ENCODE measurements around the gene XRN2. TPM values are rescaled to one million over a fixed set of nuclear protein-coding genes. Genes with fewer than 3 reads are reported as not detected.
A peak's percentile ranks its signal among the peaks of the same experiment; 100 is the strongest.

XRN2 gene
- total and polyA plus RNA-seq, 2 of the 13 experiments (the other 11 are each of a cell fraction or from before 2014, with no cell fraction given): 90.3 to 171 TPM

DNA sequence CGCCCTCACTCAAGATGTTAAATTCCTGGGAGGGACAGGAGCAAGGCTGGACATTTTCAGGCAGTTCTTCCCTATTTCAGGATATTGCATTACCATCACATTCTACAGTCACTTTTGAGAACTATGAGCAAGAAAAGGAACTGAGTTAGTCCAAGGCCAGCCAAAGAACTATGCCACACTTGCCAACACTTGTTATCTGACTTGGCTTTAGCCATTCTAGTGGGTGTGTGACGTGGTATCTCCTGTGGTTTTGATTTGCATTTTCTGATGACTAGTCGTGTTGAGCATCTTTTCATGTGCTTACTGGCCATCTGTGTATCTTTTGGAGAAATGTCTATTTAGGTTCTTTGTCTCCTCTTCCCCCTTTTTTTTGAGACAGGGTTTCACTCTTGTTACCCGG, 12.0 kb downstream of the XRN2 start:
- intact Hi-C loops (cut with micrococcal nuclease; ENCODE audit: unreplicated experiment) (no loop called here), in situ Hi-C loops (cut with HindIII; ENCODE audit: extremely low pct_ligation_motif_present, low pct_unique_long_range_greater_than_20kb) (no loop called here)
- POLR2A ChIA-PET: interaction anchor here (2.4 kb wide), 1 partner anchor 12 kb away, joined by 10 read pairs; the partner anchor contains the start of gene XRN2
- no peak overlapping the region for H3K4me2 ChIP-seq (ENCODE audit: low read depth, low read length)
- FAIRE-seq (no peak), ATAC-seq (no peak; the same call in 2 of the 3 replicates), DNase-seq (ENCODE audit: low spot score) (no peak)
- H3K4me3 ChIP-seq (replicated peaks in 1 of 3; ENCODE audit: insufficient read depth in 1 of 3, low read depth in 2 of 3, low read length in 3 of 3): no peak overlapping the region
- peaks cover 98% of the 10 kb centered on the region for H3K79me2 ChIP-seq (ENCODE audit: insufficient read depth, low read length)
- H3K36me3 ChIP-seq (replicated peaks in 1 of 2; ENCODE audit: control insufficient read depth in 1 of 2, insufficient read depth in 2 of 2, low read length in 2 of 2): peaks cover 3 to 5% of the 10 kb centered on the region in 2 experiments; a peak in 1 of 5 replicates
- 91% methylated on average over 4 of the region's 4 CpGs for WGBS (ENCODE audit: low lambda C conversion rate)
- BruUV-seq (replicated peaks): no TSS peak
- no peak overlapping the region for H3K27ac ChIP-seq (ENCODE audit: extremely low read length, insufficient read depth, low read length)
- H3K9me3 ChIP-seq (ENCODE audit: low read length): no peaks in the 10 kb centered on the region
- peaks cover 81% of the 10 kb centered on the region for H4K20me1 ChIP-seq (ENCODE audit: insufficient read depth, low read length)
- H3K9ac ChIP-seq (ENCODE audit: insufficient read depth, low read depth, low read length): no peak overlapping the region
- H2AFZ ChIP-seq (ENCODE audit: low read length): no peak overlapping the region
- CTCF ChIA-PET (ENCODE audit: low intra/inter-chr PET ratio, low total read pairs): no interaction called here
- H3K4me1 ChIP-seq (ENCODE audit: insufficient read depth, low read length): peaks cover 47% of the 10 kb centered on the region
- no peaks in the 10 kb centered on the region for H3K27me3 ChIP-seq (ENCODE audit: control insufficient read depth in 1 of 2, insufficient read depth in 2 of 2, low read length in 2 of 2)
- TF ChIP-seq ZNF382 (CRISPR knock-in tag; IDR thresholded peaks at IDR 0.05; ENCODE audit: borderline replicate concordance) (no peak), TOPORS (CRISPR knock-in tag; IDR thresholded peaks at IDR 0.05) (no peak), ZSCAN29 (CRISPR knock-in tag; conservative IDR thresholded peaks at IDR 0.05) (no peak), ZNF7 (CRISPR knock-in tag; IDR thresholded peaks at IDR 0.05) (peak; percentile 82), ZFP41 (CRISPR knock-in tag; IDR thresholded peaks at IDR 0.05; ENCODE audit: borderline replicate concordance) (no peak), ZBTB44 (CRISPR knock-in tag; IDR thresholded peaks at IDR 0.05) (no peak), MAZ (IDR thresholded peaks at IDR 0.05; ENCODE audit: borderline replicate concordance, low read depth, low read length) (no peak), MAZ (CRISPR knock-in tag; IDR thresholded peaks at IDR 0.05; ENCODE audit: low read depth) (no peak), ZNF674 (CRISPR knock-in tag; IDR thresholded peaks at IDR 0.05; ENCODE audit: low read depth) (no peak), FOXA1 (IDR thresholded peaks at IDR 0.05) (no peak), FOXA1 (CRISPR knock-in tag; IDR thresholded peaks at IDR 0.05) (no peak), ZNF335 (CRISPR knock-in tag; IDR thresholded peaks at IDR 0.05) (no peak), ZNF460 (CRISPR knock-in tag; IDR thresholded peaks at IDR 0.05; ENCODE audit: borderline replicate concordance) (no peak), JUND (CRISPR knock-in tag; IDR thresholded peaks at IDR 0.05) (no peak), ATM (IDR thresholded peaks at IDR 0.05; ENCODE audit: borderline replicate concordance) (no peak), ZIK1 (CRISPR knock-in tag; IDR thresholded peaks at IDR 0.05; ENCODE audit: borderline replicate concordance, low read depth) (no peak), FOXP1 (IDR thresholded peaks at IDR 0.05) (no peak), FOXP1 (CRISPR knock-in tag; IDR thresholded peaks at IDR 0.05) (no peak), PAWR (CRISPR knock-in tag; IDR thresholded peaks at IDR 0.05; ENCODE audit: borderline replicate concordance) (no peak)
- TF ChIP-seq, protein P1, sequence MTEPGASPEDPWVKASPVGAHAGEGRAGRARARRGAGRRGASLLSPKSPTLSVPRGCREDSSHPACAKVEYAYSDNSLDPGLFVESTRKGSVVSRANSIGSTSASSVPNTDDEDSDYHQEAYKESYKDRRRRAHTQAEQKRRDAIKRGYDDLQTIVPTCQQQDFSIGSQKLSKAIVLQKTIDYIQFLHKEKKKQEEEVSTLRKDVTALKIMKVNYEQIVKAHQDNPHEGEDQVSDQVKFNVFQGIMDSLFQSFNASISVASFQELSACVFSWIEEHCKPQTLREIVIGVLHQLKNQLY (CRISPR knock-in tag; IDR thresholded peaks at IDR 0.05): no peak
- TF ChIP-seq, protein P2, sequence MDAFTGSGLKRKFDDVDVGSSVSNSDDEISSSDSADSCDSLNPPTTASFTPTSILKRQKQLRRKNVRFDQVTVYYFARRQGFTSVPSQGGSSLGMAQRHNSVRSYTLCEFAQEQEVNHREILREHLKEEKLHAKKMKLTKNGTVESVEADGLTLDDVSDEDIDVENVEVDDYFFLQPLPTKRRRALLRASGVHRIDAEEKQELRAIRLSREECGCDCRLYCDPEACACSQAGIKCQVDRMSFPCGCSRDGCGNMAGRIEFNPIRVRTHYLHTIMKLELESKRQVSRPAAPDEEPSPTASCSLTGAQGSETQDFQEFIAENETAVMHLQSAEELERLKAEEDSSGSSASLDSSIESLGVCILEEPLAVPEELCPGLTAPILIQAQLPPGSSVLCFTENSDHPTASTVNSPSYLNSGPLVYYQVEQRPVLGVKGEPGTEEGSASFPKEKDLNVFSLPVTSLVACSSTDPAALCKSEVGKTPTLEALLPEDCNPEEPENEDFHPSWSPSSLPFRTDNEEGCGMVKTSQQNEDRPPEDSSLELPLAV (CRISPR knock-in tag; conservative IDR thresholded peaks at IDR 0.05; ENCODE audit: low read depth): no peak
- TF ChIP-seq, protein P3, sequence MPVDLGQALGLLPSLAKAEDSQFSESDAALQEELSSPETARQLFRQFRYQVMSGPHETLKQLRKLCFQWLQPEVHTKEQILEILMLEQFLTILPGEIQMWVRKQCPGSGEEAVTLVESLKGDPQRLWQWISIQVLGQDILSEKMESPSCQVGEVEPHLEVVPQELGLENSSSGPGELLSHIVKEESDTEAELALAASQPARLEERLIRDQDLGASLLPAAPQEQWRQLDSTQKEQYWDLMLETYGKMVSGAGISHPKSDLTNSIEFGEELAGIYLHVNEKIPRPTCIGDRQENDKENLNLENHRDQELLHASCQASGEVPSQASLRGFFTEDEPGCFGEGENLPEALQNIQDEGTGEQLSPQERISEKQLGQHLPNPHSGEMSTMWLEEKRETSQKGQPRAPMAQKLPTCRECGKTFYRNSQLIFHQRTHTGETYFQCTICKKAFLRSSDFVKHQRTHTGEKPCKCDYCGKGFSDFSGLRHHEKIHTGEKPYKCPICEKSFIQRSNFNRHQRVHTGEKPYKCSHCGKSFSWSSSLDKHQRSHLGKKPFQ (CRISPR knock-in tag; IDR thresholded peaks at IDR 0.05; ENCODE audit: insufficient replicate concordance): no peak

Measured in HepG2 (cell line).